Osteocyte (in vitro differentiated cells): ENCODE measurements around the gene ACAA2. TPM values are rescaled to one million over a fixed set of nuclear protein-coding genes. Genes with fewer than 3 reads are reported as not detected.
"Not testable (repeated sequence)": the region's sequence is repeated elsewhere in the genome, so short reads cannot be mapped to it uniquely, and the experiment has no call there.

Experiments used
- DNase-seq: peaks from one replicate; pipeline ENCODE4 v3.0.0; 2021; ENCODE audit warnings: mixed read lengths; ENCODE audit not compliant: unreplicated experiment; ENCODE audit errors: extremely low spot score
- H3K27ac Mint-ChIP-seq: one replicate; pipeline ENCODE4 v1.8.0; 2021; ENCODE audit warnings: mild to moderate bottlenecking, mixed read lengths; ENCODE audit not compliant: unreplicated experiment
- H3K27me3 Mint-ChIP-seq: one replicate; pipeline ENCODE4 v1.8.0; 2021; ENCODE audit warnings: mixed read lengths; ENCODE audit not compliant: unreplicated experiment
- H3K36me3 Mint-ChIP-seq: one replicate; pipeline ENCODE4 v1.8.0; 2021; ENCODE audit warnings: mixed read lengths; ENCODE audit not compliant: unreplicated experiment
- H3K4me1 Mint-ChIP-seq: one replicate; pipeline ENCODE4 v1.8.0; 2021; ENCODE audit warnings: mixed read lengths; ENCODE audit not compliant: unreplicated experiment
- H3K4me3 Mint-ChIP-seq: one replicate; pipeline ENCODE4 v1.8.0; 2021; ENCODE audit warnings: mild to moderate bottlenecking, moderate library complexity, mixed read lengths; ENCODE audit not compliant: unreplicated experiment
- H3K9me3 Mint-ChIP-seq: one replicate; pipeline ENCODE4 v1.8.0; 2021; ENCODE audit warnings: mixed read lengths; ENCODE audit not compliant: unreplicated experiment
- total RNA-seq: library from RNA; stranded (reverse); gene quantifications from 2 replicates; pipeline ENCODE4 v1.2.1, GENCODE V29; 2021
- TF ChIP-seq, protein P1 (sequence below): fragments of 200-600 bp; sonication (generic); IDR thresholded peaks from 2 replicates; pipeline ENCODE4 v1.5.0; 2021; ENCODE audit warnings: antibody characterized with exemption, mild to moderate bottlenecking, moderate library complexity

The ACAA2 gene
- total RNA-seq, 1 donor from 2014 or later, result 57.7 TPM

DNA sequence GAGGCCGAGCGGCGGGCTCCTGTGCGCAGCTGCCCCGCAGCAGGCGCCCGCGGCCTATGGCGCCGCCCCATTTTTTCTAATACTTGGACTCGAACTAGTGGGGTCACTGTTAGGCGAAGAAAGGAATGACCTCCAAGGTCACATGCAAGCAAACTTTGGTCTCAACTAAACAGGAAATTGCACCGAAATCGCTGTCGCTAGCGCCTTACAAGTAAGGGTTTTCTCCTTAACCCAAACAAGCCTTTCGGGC, 339 bp downstream of the ACAA2 start:
- Mint-ChIP-seq H3K36me3 (peaks cover 21% of the 10 kb centered on the region), H3K9me3 (peaks cover 16% of the 10 kb centered on the region), H3K27me3 (no peaks in the 10 kb centered on the region), H3K4me1 (peaks cover 32% of the 10 kb centered on the region), H3K27ac (peak overlapping the region; percentile 98), H3K4me3 (peak overlapping the region; percentile 96)
- TF ChIP-seq, protein P1, sequence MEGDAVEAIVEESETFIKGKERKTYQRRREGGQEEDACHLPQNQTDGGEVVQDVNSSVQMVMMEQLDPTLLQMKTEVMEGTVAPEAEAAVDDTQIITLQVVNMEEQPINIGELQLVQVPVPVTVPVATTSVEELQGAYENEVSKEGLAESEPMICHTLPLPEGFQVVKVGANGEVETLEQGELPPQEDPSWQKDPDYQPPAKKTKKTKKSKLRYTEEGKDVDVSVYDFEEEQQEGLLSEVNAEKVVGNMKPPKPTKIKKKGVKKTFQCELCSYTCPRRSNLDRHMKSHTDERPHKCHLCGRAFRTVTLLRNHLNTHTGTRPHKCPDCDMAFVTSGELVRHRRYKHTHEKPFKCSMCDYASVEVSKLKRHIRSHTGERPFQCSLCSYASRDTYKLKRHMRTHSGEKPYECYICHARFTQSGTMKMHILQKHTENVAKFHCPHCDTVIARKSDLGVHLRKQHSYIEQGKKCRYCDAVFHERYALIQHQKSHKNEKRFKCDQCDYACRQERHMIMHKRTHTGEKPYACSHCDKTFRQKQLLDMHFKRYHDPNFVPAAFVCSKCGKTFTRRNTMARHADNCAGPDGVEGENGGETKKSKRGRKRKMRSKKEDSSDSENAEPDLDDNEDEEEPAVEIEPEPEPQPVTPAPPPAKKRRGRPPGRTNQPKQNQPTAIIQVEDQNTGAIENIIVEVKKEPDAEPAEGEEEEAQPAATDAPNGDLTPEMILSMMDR, result no peak
- DNase-seq, result no peak

DNA sequence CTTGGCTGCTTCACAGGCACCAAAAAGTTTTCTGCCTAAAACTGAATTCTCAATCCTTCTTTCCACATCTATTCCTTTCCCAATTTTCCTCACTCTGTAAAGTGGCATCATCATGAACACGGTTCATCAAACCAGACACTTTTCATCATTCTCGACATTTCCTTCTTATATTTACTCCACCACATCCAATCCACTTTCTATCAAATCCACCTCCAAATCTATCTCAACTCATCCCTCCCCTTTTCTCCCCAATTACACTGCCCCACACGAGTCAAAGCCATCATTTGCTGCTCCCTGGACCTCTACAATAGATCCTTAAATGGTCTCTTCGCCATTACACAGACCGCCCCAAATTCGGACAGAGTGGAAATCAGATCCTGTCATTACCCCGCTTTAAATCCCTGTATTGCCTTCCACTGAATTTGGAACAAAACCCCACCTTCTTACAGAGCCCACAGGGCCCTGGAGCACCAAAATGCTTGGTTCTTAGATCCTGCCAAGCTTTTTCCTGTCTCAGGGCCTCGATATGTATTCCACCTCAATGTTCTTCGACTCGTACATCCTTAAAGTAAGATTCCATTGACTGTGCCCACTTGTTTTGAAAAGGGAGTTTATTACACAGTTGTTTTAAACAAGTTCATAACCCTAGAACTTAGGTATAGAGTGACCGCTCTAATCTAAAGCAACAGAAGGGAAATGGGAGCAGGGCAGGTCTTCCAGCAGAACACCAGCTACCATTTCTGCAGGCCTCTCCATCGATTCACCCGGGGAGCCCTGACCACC, 856 bp downstream of the ACAA2 start:
- DNase-seq, result no peak
- peaks cover 32% of the 10 kb centered on the region for H3K4me1 Mint-ChIP-seq
- TF ChIP-seq, protein P1, result no peak
- H3K9me3 Mint-ChIP-seq, result peaks cover 16% of the 10 kb centered on the region
- H3K27me3 Mint-ChIP-seq, result no peaks in the 10 kb centered on the region
- H3K27ac Mint-ChIP-seq, result peak overlapping the region; percentile 98
- H3K4me3 Mint-ChIP-seq, result peak overlapping the region; percentile 96
- H3K36me3 Mint-ChIP-seq, result peaks cover 20% of the 10 kb centered on the region

DNA sequence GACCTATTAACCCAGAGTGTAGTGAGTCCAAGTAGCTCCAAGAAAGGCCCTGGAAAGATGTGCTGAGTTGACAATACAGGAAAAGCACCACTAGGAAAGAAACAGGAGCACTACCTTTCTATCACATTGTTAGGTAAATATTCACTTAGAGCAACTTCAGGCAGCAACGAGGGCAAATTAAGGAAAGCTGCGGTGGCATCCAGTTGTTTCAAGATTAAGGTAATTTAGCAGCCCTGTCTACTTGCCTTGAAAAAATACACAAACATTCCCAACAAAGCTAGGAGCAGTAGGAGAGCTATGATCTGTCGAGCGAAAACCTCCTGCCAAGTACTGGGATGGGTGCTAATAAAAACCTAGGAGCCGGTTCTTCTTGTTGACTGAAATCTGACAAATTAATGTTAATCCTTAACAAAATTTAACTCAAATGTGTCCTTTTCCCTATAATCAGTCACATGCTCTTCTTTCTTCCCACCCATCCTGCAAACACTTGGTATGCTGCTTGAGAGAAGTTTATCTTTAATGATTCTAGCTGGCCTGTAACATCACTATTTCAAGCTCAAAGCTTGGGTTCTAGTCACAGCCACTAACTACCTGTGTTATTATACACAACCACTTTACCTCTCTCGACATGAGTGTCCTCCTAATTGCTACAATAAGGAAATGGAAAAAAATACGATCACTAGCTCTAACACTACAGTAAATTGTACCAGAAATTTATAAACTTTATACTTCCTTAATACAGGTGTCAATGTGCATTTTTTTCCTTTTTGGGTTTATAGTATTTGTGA, 2.0 kb downstream of the ACAA2 start:
- H3K27ac Mint-ChIP-seq, result peak overlapping the region; percentile 33
- H3K4me1 Mint-ChIP-seq, result peaks cover 32% of the 10 kb centered on the region
- DNase-seq, result no peak
- H3K4me3 Mint-ChIP-seq, result peak overlapping the region; percentile 14
- TF ChIP-seq, protein P1, result no peak
- peaks cover 15% of the 10 kb centered on the region for H3K36me3 Mint-ChIP-seq
- no peaks in the 10 kb centered on the region for H3K27me3 Mint-ChIP-seq
- peaks cover 20% of the 10 kb centered on the region for H3K9me3 Mint-ChIP-seq

DNA sequence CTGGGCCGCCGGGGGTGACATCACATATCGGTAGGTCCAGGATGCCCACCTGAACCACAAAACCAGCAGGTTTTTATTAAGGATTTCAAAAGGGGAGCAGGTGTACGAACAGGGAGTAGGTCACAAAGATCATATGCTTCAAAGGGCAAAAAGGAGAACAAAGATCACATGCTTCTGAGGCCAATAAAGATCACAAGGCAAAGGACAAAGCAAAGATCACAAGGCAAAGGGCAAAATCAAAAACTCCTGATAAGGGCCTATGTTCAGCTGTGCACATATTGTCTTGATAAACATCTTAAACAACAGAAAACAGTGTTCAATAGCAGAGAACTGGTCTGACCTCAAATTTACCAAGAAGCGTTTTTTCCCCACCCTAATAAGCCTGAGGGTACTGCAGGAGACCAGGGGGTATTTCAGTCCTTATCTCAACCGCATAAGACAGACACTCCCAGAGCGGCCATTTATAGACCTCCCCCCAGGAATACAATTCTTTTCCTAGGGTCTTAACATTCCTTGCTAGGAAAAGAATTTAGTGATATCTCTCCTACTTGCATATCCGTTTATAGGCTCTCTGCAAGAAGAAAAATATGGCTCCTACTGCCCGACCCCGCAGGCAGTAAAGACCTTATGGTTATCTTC, 4.7 kb downstream of the ACAA2 start:
- Mint-ChIP-seq H3K4me1 (peaks cover 19% of the 10 kb centered on the region), H3K36me3 (peaks cover 13% of the 10 kb centered on the region), H3K9me3 (peaks cover 20% of the 10 kb centered on the region)
- not testable (repeated sequence) for H3K4me3 Mint-ChIP-seq, H3K27me3 Mint-ChIP-seq, H3K27ac Mint-ChIP-seq, DNase-seq

DNA sequence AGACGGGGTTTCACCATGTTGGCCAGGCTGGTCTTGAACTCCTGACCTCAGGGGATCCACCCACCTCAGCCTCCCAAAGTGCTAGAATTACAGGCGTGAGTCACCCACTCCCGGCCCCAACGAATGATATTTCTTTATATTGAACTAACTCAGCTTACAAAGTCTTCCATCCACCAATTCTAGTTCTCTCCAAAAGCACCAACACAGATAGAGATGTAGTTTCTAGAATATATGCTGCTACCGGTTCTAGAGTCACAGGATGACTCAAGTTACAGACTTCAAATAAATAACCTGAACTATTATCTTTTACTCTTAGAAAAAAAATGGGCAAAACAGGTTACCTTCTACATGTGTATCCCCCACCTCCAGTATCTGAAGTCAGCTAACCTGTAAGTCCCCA, 9.2 kb downstream of the ACAA2 start:
- H3K4me3 Mint-ChIP-seq, result no peak overlapping the region
- peaks cover 6% of the 10 kb centered on the region for H3K4me1 Mint-ChIP-seq
- H3K9me3 Mint-ChIP-seq, result peaks cover 8% of the 10 kb centered on the region
- TF ChIP-seq, protein P1, result no peak
- H3K27me3 Mint-ChIP-seq, result no peaks in the 10 kb centered on the region
- peaks cover 13% of the 10 kb centered on the region for H3K36me3 Mint-ChIP-seq
- no peak overlapping the region for H3K27ac Mint-ChIP-seq
- DNase-seq, result no peak
